CD14-positive monocyte (primary cell): ENCODE data around the gene MAT2A. TPM values are rescaled to one million over a fixed set of nuclear protein-coding genes. Genes with fewer than 3 reads are reported as not detected.

Source experiments
- DNase-seq, 3 donors: peaks; one replicate each; pipeline ENCODE4 v3.0.0-alpha.2; 2011 to 2022
- H2AFZ ChIP-seq: 2 replicates; pipeline ENCODE4 v1.6.0; 2012; ENCODE audit warnings: mild to moderate bottlenecking, low read depth, low read length, inconsistent platforms; ENCODE audit not compliant: insufficient read depth, poor library complexity, severe bottlenecking
- H3K27ac ChIP-seq, 2 donors: 1 replicate in 1 of 2; 2 replicates in 1 of 2; pipeline ENCODE4 v1.5.1; 2012 to 2013; ENCODE audit warnings: low read length in 2 of 2, control low read depth in 1 of 2, inconsistent platforms in 1 of 2, low read depth in 1 of 2, mild to moderate bottlenecking in 1 of 2
- H3K27me3 ChIP-seq, 2 donors: one replicate each; pipeline versions ENCODE4 v1.6.0 to v1.6.1; 2011 to 2013; ENCODE audit warnings: low read length in 2 of 2; ENCODE audit not compliant: control insufficient read depth in 2 of 2, insufficient read depth in 2 of 2
- H3K36me3 ChIP-seq, 2 donors: replicated peaks in 1 of 2; 1 replicate in 1 of 2; 2 replicates in 1 of 2; pipeline versions ENCODE4 v1.5.1 to v1.6.1; 2012 to 2013; ENCODE audit warnings: low read length in 2 of 2, control low read depth in 1 of 2, inconsistent platforms in 1 of 2, mild to moderate bottlenecking in 1 of 2; ENCODE audit not compliant: insufficient read depth in 2 of 2, control insufficient read depth in 1 of 2
- H3K4me1 ChIP-seq, 2 donors: 1 replicate in 1 of 2; 2 replicates in 1 of 2; pipeline versions ENCODE4 v1.5.1 to v1.6.1; 2012 to 2013; ENCODE audit warnings: low read length in 2 of 2, control low read depth in 1 of 2, inconsistent platforms in 1 of 2, mild to moderate bottlenecking in 1 of 2, moderate library complexity in 1 of 2; ENCODE audit not compliant: insufficient read depth in 2 of 2, control insufficient read depth in 1 of 2
- H3K4me2 ChIP-seq: replicated peaks from 2 replicates; pipeline ENCODE3; 2012; ENCODE audit warnings: low read length, moderate library complexity, mild to moderate bottlenecking; ENCODE audit not compliant: poor library complexity, severe bottlenecking; ENCODE audit errors: extremely low read depth
- H3K4me3 ChIP-seq, 3 experiments: fragments of 200-600 bp in 1 of 3; sonication (generic) in 1 of 3; replicated peaks in 1 of 3; 1 replicate in 2 of 3; 2 replicates in 1 of 3; pipeline ENCODE4 v1.5.1; 2011 to 2013; ENCODE audit warnings: low read length in 3 of 3, mild to moderate bottlenecking in 3 of 3, control low read depth in 2 of 3, low read depth in 2 of 3, inconsistent platforms in 1 of 3, moderate library complexity in 1 of 3
- H3K79me2 ChIP-seq: 2 replicates; pipeline ENCODE4 v1.6.0; 2012; ENCODE audit warnings: mild to moderate bottlenecking, control low read depth, inconsistent platforms, low read length, moderate library complexity; ENCODE audit not compliant: insufficient read depth
- H3K9ac ChIP-seq: 2 replicates; pipeline ENCODE4 v1.6.0; 2017; ENCODE audit warnings: low read length, mild to moderate bottlenecking; ENCODE audit not compliant: insufficient read depth, poor library complexity, severe bottlenecking
- H3K9me3 ChIP-seq, 2 donors: replicated peaks in 1 of 2; 1 replicate in 1 of 2; 2 replicates in 1 of 2; pipeline versions ENCODE4 v1.5.1 to v1.6.1; 2012 to 2013; ENCODE audit warnings: low read length in 2 of 2, control low read depth in 1 of 2; ENCODE audit not compliant: control insufficient read depth in 1 of 2, insufficient read depth in 1 of 2
- H4K20me1 ChIP-seq: 2 replicates; pipeline ENCODE4 v1.6.0; 2012; ENCODE audit warnings: mild to moderate bottlenecking, low read length, control low read depth, moderate library complexity; ENCODE audit not compliant: insufficient read depth
- H3K27ac Mint-ChIP-seq, 7 donors: one replicate each; pipeline ENCODE4 v1.8.0; 2020; ENCODE audit warnings: mild to moderate bottlenecking in 7 of 7, mixed read lengths in 7 of 7, moderate library complexity in 6 of 7, inconsistent platforms in 2 of 7
- H3K27me3 Mint-ChIP-seq, 3 donors: one replicate each; pipeline ENCODE4 v1.8.0; 2021 to 2022; ENCODE audit warnings: low read depth in 3 of 3, mild to moderate bottlenecking in 3 of 3, mixed read lengths in 3 of 3, moderate library complexity in 3 of 3, inconsistent platforms in 1 of 3
- H3K36me3 Mint-ChIP-seq, 2 donors: one replicate each; pipeline ENCODE4 v1.8.0; 2020; ENCODE audit warnings: mixed read lengths in 2 of 2, inconsistent platforms in 1 of 2, mild to moderate bottlenecking in 1 of 2
- H3K4me1 Mint-ChIP-seq: one replicate; pipeline ENCODE4 v1.8.0; 2020; ENCODE audit warnings: mild to moderate bottlenecking, mixed read lengths
- H3K4me3 Mint-ChIP-seq, 2 donors: one replicate each; pipeline ENCODE4 v1.8.0; 2020; ENCODE audit warnings: mild to moderate bottlenecking in 2 of 2, mixed read lengths in 2 of 2, moderate library complexity in 1 of 2
- H3K9me3 Mint-ChIP-seq, 7 donors: one replicate each; pipeline ENCODE4 v1.8.0; 2020 to 2022; ENCODE audit warnings: mixed read lengths in 7 of 7, mild to moderate bottlenecking in 6 of 7, moderate library complexity in 6 of 7, inconsistent platforms in 2 of 7
- WGBS: methylation state at CpG from one replicate; pipeline ENCODE4 v1.1.5; 2013; ENCODE audit warnings: missing lambda C conversion rate; ENCODE audit not compliant: insufficient coverage; 5-methylcytosine and 5-hydroxymethylcytosine counted together
- intact Hi-C, 2 donors: fragments of 100-400 bp; cut with micrococcal nuclease; formaldehyde crosslinking; loops; one replicate each; pipeline versions ENCODE4 v1.15.0 to v1.15.1; 2023
- polyA plus RNA-seq, 3 donors: library from polyadenylated mRNA; depleted of rRNA in 1 of 3; unstranded in 2 of 3; stranded (reverse) in 1 of 3; fragments of 300-500 nt in 2 of 3; fragments of >200 nt in 1 of 3; fragmentation: Illumina TruSeq in 2 of 3; gene quantifications; 1 replicate in 2 of 3; 2 replicates in 1 of 3; pipeline ENCODE4 v1.2.3, GENCODE V29; 2012 to 2021
- TF ChIP-seq, protein P1 (sequence below): fragments of 200-600 bp; IDR thresholded peaks from one replicate; pipeline ENCODE4 v1.8.0; 2022; ENCODE audit warnings: antibody characterized with exemption, mild to moderate bottlenecking

Gene MAT2A
- polyA plus RNA-seq, 3 donors: 97.0 to 454 (median 117) TPM

DNA sequence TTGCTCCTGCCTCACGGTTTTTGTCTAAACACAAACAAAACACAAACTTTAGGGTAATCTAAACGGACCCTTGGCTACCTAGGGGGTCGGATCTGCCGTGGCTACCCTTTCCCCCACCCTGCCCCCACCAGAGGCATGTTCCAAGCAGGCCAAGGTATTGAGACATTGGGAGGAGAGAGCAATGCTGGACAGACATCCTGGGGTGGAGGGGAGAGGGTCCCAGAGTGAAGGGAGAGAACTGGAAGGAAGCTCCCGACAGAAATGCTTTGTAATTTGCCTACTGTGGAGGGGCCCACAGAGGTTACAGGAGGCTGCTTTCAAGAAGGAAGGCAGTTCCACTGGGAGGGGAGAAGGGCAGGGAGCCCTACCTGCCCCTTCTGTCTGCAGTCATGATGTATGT is 13.9 kb upstream of the MAT2A start:
- H3K27me3 Mint-ChIP-seq: peaks cover 2 to 4% (median 2%) of the 10 kb centered on the region in 3 donors
- no peaks in the 10 kb centered on the region for H3K9me3 Mint-ChIP-seq
- Histone ChIP-seq H3K9ac (no peak overlapping the region), H3K27me3 (no peaks in the 10 kb centered on the region), H3K4me2 (no peak overlapping the region), H3K4me1 (peaks cover 24 to 27% of the 10 kb centered on the region in 2 donors), H4K20me1 (no peaks in the 10 kb centered on the region), H3K9me3 (no peaks in the 10 kb centered on the region), H2AFZ (peak overlapping the region; percentile 72), H3K27ac (peak overlapping the region; percentile 54 to 59), H3K36me3 (no peaks in the 10 kb centered on the region), H3K4me3 (no peak overlapping the region), H3K79me2 (no peaks in the 10 kb centered on the region)
- H3K27ac Mint-ChIP-seq: peak overlapping the region in 5 of 7 donors; percentile 14 to 77 (median 41)
- WGBS: 0% methylated on average over 1 of the region's 5 CpGs
- peaks cover 0 to 2% of the 10 kb centered on the region in 2 donors for H3K36me3 Mint-ChIP-seq
- H3K4me1 Mint-ChIP-seq: peaks cover 28% of the 10 kb centered on the region
- intact Hi-C loops: no loop called here
- TF ChIP-seq, protein P1, sequence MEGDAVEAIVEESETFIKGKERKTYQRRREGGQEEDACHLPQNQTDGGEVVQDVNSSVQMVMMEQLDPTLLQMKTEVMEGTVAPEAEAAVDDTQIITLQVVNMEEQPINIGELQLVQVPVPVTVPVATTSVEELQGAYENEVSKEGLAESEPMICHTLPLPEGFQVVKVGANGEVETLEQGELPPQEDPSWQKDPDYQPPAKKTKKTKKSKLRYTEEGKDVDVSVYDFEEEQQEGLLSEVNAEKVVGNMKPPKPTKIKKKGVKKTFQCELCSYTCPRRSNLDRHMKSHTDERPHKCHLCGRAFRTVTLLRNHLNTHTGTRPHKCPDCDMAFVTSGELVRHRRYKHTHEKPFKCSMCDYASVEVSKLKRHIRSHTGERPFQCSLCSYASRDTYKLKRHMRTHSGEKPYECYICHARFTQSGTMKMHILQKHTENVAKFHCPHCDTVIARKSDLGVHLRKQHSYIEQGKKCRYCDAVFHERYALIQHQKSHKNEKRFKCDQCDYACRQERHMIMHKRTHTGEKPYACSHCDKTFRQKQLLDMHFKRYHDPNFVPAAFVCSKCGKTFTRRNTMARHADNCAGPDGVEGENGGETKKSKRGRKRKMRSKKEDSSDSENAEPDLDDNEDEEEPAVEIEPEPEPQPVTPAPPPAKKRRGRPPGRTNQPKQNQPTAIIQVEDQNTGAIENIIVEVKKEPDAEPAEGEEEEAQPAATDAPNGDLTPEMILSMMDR: no peak
- no peak for DNase-seq
- peak overlapping the region in 1 of 2 donors; percentile 54 for H3K4me3 Mint-ChIP-seq

- intact Hi-C loops: no loop called here
- peak overlapping the region in 5 of 7 donors; percentile 14 to 77 (median 51) for H3K27ac Mint-ChIP-seq
Measured at GRCh38 chr2:85525567-85525966, 13.4 kb upstream of the MAT2A start.

More at GRCh38 chr2:85525567-85525966, 13.4 kb upstream of the MAT2A start:
- H3K27ac ChIP-seq: peak overlapping the region in 1 of 2 donors; percentile 59
- H3K36me3 ChIP-seq: no peaks in the 10 kb centered on the region
- no peak overlapping the region for H3K4me2 ChIP-seq
- H3K4me1 ChIP-seq: peaks cover 24 to 27% of the 10 kb centered on the region in 2 donors
- H4K20me1 ChIP-seq: no peaks in the 10 kb centered on the region
- H3K27me3 ChIP-seq: no peaks in the 10 kb centered on the region
- H3K9ac ChIP-seq: no peak overlapping the region
- H3K4me3 ChIP-seq: no peak overlapping the region
- peak overlapping the region in 1 of 2 donors; percentile 15 for H3K4me3 Mint-ChIP-seq
- H3K4me1 Mint-ChIP-seq: peaks cover 28% of the 10 kb centered on the region
- peaks cover 1 to 4% (median 2%) of the 10 kb centered on the region in 3 donors for H3K27me3 Mint-ChIP-seq
- H3K79me2 ChIP-seq: no peaks in the 10 kb centered on the region
- H3K9me3 ChIP-seq: no peaks in the 10 kb centered on the region
- WGBS: 20% methylated on average over 2 of the region's 4 CpGs
- peaks cover 0 to 2% of the 10 kb centered on the region in 2 donors for H3K36me3 Mint-ChIP-seq
- peaks cover 0 to 2% (median 0%) of the 10 kb centered on the region in 7 donors for H3K9me3 Mint-ChIP-seq
- DNase-seq: peak in 1 of 3 donors; percentile 23
- H2AFZ ChIP-seq: peak overlapping the region; percentile 72
- TF ChIP-seq, protein P1: no peak
